KMS-11 (cell line): Measurements from ENCODE around the gene MGRN1.

ENCODE experiments used
- H2AFZ ChIP-seq: fragments of 200-600 bp; sonication (generic); 2 replicates; pipeline ENCODE4 v1.6.1; 2016; ENCODE audit warnings: antibody characterized with exemption, mixed run types, low read depth
- H3K27ac ChIP-seq: fragments of 200-600 bp; sonication (generic); 2 replicates; pipeline ENCODE4 v1.6.1; 2016; ENCODE audit warnings: mild to moderate bottlenecking, mixed run types
- H3K27me3 ChIP-seq: fragments of 200-600 bp; sonication (generic); 2 replicates; pipeline ENCODE4 v1.6.1; 2017; ENCODE audit warnings: mild to moderate bottlenecking, low read depth, mixed run types, moderate library complexity; ENCODE audit not compliant: insufficient read depth
- H3K36me3 ChIP-seq: fragments of 200-600 bp; sonication (generic); 2 replicates; pipeline ENCODE4 v1.6.1; 2017; ENCODE audit warnings: mild to moderate bottlenecking, mixed run types; ENCODE audit not compliant: insufficient read depth
- H3K4me1 ChIP-seq: fragments of 200-600 bp; sonication (generic); 2 replicates; pipeline ENCODE4 v1.6.1; 2016; ENCODE audit warnings: mild to moderate bottlenecking, low read depth, mixed run types; ENCODE audit not compliant: poor library complexity, severe bottlenecking
- H3K4me2 ChIP-seq: fragments of 200-600 bp; sonication (generic); 2 replicates; pipeline ENCODE4 v1.7.0; 2016; ENCODE audit warnings: mild to moderate bottlenecking, mixed run types
- H3K4me3 ChIP-seq: fragments of 200-600 bp; sonication (generic); IDR thresholded peaks from 2 replicates; pipeline ENCODE4 v1.6.1; 2017; ENCODE audit warnings: low read depth, low read length, mixed read lengths; ENCODE audit not compliant: insufficient read depth
- H3K79me2 ChIP-seq: fragments of 200-600 bp; sonication (generic); 2 replicates; pipeline ENCODE4 v1.6.1; 2016; ENCODE audit warnings: low read depth, mixed run types; ENCODE audit not compliant: insufficient read depth
- H3K9ac ChIP-seq: fragments of 200-600 bp; sonication (generic); 2 replicates; pipeline ENCODE4 v1.6.1; 2016; ENCODE audit warnings: mild to moderate bottlenecking, mixed run types
- H4K20me1 ChIP-seq: fragments of 200-600 bp; sonication (generic); 2 replicates; pipeline ENCODE4 v1.6.1; 2016; ENCODE audit warnings: mild to moderate bottlenecking, mixed run types; ENCODE audit not compliant: insufficient read depth
- CTCF ChIP-seq: fragments of 200-600 bp; sonication (generic); conservative IDR thresholded peaks from 2 replicates; pipeline ENCODE4 v1.6.1; 2017; ENCODE audit warnings: low read depth, mild to moderate bottlenecking, antibody characterized with exemption, low read length, moderate library complexity, mixed read lengths

The MGRN1 gene

GRCh38 chr16:4674926-4675530 is 50.4 kb downstream of the MGRN1 start:
- H3K79me2 ChIP-seq = peaks cover 5% of the 10 kb centered on the region; the same call in 1 of the 2 replicates
- no peak overlapping the region for H3K4me3 ChIP-seq
- H4K20me1 ChIP-seq = no peaks in the 10 kb centered on the region
- H3K4me1 ChIP-seq = peaks cover 43% of the 10 kb centered on the region
- H2AFZ ChIP-seq = no peak overlapping the region
- H3K36me3 ChIP-seq = no peaks in the 10 kb centered on the region
- H3K4me2 ChIP-seq = peak overlapping the region; percentile 46; the same call in 1 of the 2 replicates
- no peak for TF ChIP-seq CTCF
- no peak overlapping the region for H3K9ac ChIP-seq
- H3K27me3 ChIP-seq = no peaks in the 10 kb centered on the region
- peak overlapping the region; percentile 88 for H3K27ac ChIP-seq

GRCh38 chr16:4675864-4676786 is 51.5 kb downstream of the MGRN1 start:
- Histone ChIP-seq H2AFZ (peak overlapping the region; percentile 45; the same call in 1 of the 2 replicates), H3K27ac (peak overlapping the region; percentile 88), H4K20me1 (no peaks in the 10 kb centered on the region), H3K9ac (peak overlapping the region; percentile 70; the same call in 1 of the 2 replicates), H3K4me2 (peak overlapping the region; percentile 46), H3K4me1 (peaks cover 43% of the 10 kb centered on the region), H3K36me3 (no peaks in the 10 kb centered on the region), H3K27me3 (no peaks in the 10 kb centered on the region), H3K4me3 (no peak overlapping the region), H3K79me2 (peaks cover 5% of the 10 kb centered on the region; the same call in 1 of the 2 replicates)
- no peak for TF ChIP-seq CTCF

- peaks cover 5% of the 10 kb centered on the region; the same call in 1 of the 2 replicates for H3K79me2 ChIP-seq
- no peaks in the 10 kb centered on the region for H3K36me3 ChIP-seq
- no peak overlapping the region for H3K4me3 ChIP-seq
- H3K27me3 ChIP-seq = no peaks in the 10 kb centered on the region
- peak overlapping the region; percentile 46 for H3K4me2 ChIP-seq
- no peaks in the 10 kb centered on the region for H4K20me1 ChIP-seq
- H2AFZ ChIP-seq = peak overlapping the region; percentile 45; the same call in 1 of the 2 replicates
- H3K9ac ChIP-seq = peak overlapping the region; percentile 70; the same call in 1 of the 2 replicates
- peaks cover 43% of the 10 kb centered on the region for H3K4me1 ChIP-seq
- TF ChIP-seq CTCF = no peak
- H3K27ac ChIP-seq = peak overlapping the region; percentile 88
Measured at GRCh38 chr16:4676831-4677230, 52.2 kb downstream of the MGRN1 start.

- Histone ChIP-seq H3K4me2 (peak overlapping the region; percentile 46; the same call in 1 of the 2 replicates), H3K79me2 (peaks cover 5% of the 10 kb centered on the region; the same call in 1 of the 2 replicates), H3K4me1 (peaks cover 43% of the 10 kb centered on the region), H3K4me3 (no peak overlapping the region), H3K9ac (no peak overlapping the region), H3K36me3 (no peaks in the 10 kb centered on the region), H3K27me3 (no peaks in the 10 kb centered on the region), H4K20me1 (no peaks in the 10 kb centered on the region), H2AFZ (no peak overlapping the region), H3K27ac (peak overlapping the region; percentile 88)
- TF ChIP-seq CTCF = no peak
Measured at GRCh38 chr16:4677390-4677789, 52.8 kb downstream of the MGRN1 start.
